ENCODE results near the gene CHID1.

CHID1 gene

DNA sequence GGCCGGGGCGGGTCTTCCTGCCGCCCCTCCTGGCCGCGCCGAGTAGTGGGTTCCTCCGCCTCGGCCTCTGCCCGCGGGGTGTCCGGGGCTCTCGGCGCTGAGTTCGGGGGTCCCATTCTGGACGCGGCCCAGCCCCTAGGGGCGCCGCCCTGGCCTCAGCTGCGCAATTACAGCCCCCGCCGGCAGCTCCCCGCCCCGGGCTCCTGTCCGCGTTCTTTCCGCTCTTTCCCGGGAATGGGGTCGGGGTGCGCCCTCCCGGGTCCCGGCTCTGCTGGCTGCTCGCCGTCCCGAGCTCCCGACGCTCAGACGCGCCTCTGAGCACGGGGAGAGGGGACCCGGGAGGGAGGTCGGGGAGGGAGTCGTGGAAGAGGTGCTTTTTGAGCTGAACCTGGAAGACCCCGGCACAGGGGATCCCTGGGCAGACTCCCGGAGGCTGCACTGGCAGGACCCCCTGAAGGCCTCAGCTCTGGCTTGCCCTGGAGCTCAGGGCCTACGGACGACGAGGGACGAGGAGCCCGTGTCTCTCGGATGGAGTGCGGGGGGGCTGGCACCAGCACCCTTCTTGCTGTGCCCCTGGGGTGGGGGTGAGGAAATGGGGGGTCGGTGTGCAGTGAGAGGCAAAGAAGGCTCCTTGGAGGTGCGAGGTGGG, 67.4 kb downstream of the CHID1 start:
- peak overlapping the region; percentile 74 for H4K91ac ChIP-seq (ENCODE audit: low read depth, low read length)
- peak overlapping the region; percentile 41 for H4K8ac ChIP-seq (ENCODE audit: low read depth, low read length)
- peak overlapping the region; percentile 35 for H2BK5ac ChIP-seq (ENCODE audit: low read depth, low read length, poor library complexity)
- H3K9me3 ChIP-seq (ENCODE audit: insufficient read depth, low read depth, low read length) = no peaks in the 10 kb centered on the region
- no CpG with 5 or more reads among the region's 53 CpGs for WGBS (ENCODE audit: extremely low coverage, insufficient coverage, insufficient read length)
- no peak overlapping the region for H4K12ac ChIP-seq (ENCODE audit: low read depth, low read length)
- DNase-seq = no peak
- peaks cover 19 to 25% of the 10 kb centered on the region in 2 experiments for H3K4me1 ChIP-seq (ENCODE audit: control insufficient read depth in 1 of 2, insufficient read depth in 2 of 2, low read length in 2 of 2)
- peak overlapping the region; percentile 71 for H3K9ac ChIP-seq (ENCODE audit: low read length)
- H3K14ac ChIP-seq (ENCODE audit: low read length) = peak overlapping the region; percentile 11
- H2AK5ac ChIP-seq (ENCODE audit: low read length) = no peak overlapping the region
- peaks cover 29 to 32% of the 10 kb centered on the region in 2 experiments for H3K36me3 ChIP-seq (ENCODE audit: control insufficient read depth in 1 of 2, insufficient read depth in 2 of 2, low read length in 2 of 2)
- peaks cover 10% of the 10 kb centered on the region for H3K79me2 ChIP-seq (ENCODE audit: control insufficient read depth, insufficient read depth, low read length, poor library complexity)
- peak overlapping the region; percentile 17 for H2AFZ ChIP-seq (ENCODE audit: insufficient read depth, low read length, poor library complexity)
- H3K23ac ChIP-seq (ENCODE audit: low read length) = no peak overlapping the region
- H3K4me3 ChIP-seq (ENCODE audit: low read depth, low read length) = peak overlapping the region; percentile 97
- H3K4me2 ChIP-seq (ENCODE audit: low read length) = peak overlapping the region; percentile 88
- peaks cover 13% of the 10 kb centered on the region for H3K79me1 ChIP-seq (ENCODE audit: low read length)
- peak overlapping the region; percentile 8 for H2BK120ac ChIP-seq (ENCODE audit: insufficient read depth, low read length, poor library complexity)
- H3K27me3 ChIP-seq (ENCODE audit: insufficient read depth, low read length) = no peaks in the 10 kb centered on the region
- peak overlapping the region; percentile 12 for H2BK12ac ChIP-seq (ENCODE audit: low read length)
- peak overlapping the region; percentile 36 for H3K18ac ChIP-seq (ENCODE audit: low read length)
- H3K27ac ChIP-seq (ENCODE audit: low read depth, low read length) = peak overlapping the region; percentile 92
- H3K4ac ChIP-seq (ENCODE audit: low read depth, low read length) = peak overlapping the region; percentile 11

DNA sequence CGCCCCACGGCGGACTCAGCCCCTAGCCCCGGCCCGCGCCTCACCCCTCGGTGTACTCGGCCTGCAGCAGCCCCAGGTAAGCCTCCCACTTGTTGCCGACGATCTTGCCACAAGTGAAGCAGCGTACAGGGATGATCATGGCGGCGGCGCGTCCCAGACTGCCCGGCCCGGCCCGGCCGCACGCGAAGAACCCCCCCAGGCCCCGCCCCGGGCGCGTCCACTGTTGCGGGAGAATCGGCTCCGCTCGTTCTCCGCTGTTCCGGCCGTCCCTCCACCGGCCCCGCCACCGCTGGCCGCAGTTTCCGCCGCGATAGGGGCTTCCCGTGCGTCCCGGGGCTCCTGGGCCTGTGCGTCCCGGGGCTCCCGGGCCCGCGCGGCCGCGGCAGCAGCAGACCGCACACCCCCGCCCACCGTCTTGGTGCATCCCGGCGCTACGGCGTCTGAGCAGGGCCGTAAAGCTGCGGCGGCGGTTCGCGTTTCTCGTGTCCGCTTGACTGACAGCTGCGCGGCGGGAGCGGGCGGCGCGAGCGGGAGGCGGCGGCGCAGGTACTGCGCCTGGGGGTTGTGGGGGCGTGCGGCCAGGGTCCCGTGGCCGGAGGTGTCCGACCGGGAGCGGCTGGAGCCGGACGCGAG, 68.1 kb downstream of the CHID1 start, which contains the start of the genes POLR2L and TSPAN4:
Gene POLR2L (minus strand): TSS at position 160 of the 633 bp plus-strand sequence. CDS start 21 bp downstream, at position 139.
Gene TSPAN4 (plus strand): TSS at position 483 of the 633 bp plus-strand sequence. CDS start 7,453 bp downstream, outside the sequence.
- H3K27ac ChIP-seq (ENCODE audit: low read depth, low read length) = peak within 1 kb of the TSS; percentile 92

DNA sequence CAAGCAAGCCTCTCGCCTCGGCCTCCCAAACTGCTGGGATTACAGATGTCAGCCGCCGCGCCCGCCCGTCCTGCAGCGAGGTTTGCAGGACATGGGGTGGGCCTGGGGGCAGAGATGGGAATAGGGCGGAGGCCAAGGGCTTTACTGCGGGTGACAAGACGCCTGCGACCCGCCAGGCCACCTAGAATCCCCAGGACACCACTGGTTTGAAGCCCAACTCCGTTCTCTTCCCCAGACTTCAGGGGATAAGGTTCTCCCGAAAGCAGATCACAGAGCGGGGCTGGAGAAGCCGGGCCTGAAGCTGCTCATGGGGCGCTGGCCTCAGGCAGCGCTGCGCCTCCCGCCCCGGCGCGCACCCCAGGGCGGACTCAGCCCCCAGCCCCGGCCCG, 68.6 kb downstream of the CHID1 start:
- Histone ChIP-seq H3K36me3 (ENCODE audit: control insufficient read depth in 1 of 2, insufficient read depth in 2 of 2, low read length in 2 of 2) (peaks cover 41 to 44% of the 10 kb centered on the region in 2 experiments), H3K23ac (ENCODE audit: low read length) (no peak overlapping the region), H3K4me2 (ENCODE audit: low read length) (peak overlapping the region; percentile 88), H3K9ac (ENCODE audit: low read length) (peak overlapping the region; percentile 91), H3K27me3 (ENCODE audit: insufficient read depth, low read length) (no peaks in the 10 kb centered on the region), H3K4me1 (ENCODE audit: control insufficient read depth in 1 of 2, insufficient read depth in 2 of 2, low read length in 2 of 2) (peaks cover 19 to 25% of the 10 kb centered on the region in 2 experiments), H2BK5ac (ENCODE audit: low read depth, low read length, poor library complexity) (peak overlapping the region; percentile 99), H3K27ac (ENCODE audit: low read depth, low read length) (peak overlapping the region; percentile 76), H3K14ac (ENCODE audit: low read length) (peak overlapping the region; percentile 68), H3K18ac (ENCODE audit: low read length) (peak overlapping the region; percentile 86), H2AFZ (ENCODE audit: insufficient read depth, low read length, poor library complexity) (peak overlapping the region; percentile 90), H3K4ac (ENCODE audit: low read depth, low read length) (peak overlapping the region; percentile 70), H3K4me3 (ENCODE audit: low read depth, low read length) (peak overlapping the region; percentile 97), H2AK5ac (ENCODE audit: low read length) (peak overlapping the region; percentile 44), H3K79me2 (ENCODE audit: control insufficient read depth, insufficient read depth, low read length, poor library complexity) (peaks cover 10% of the 10 kb centered on the region), H4K91ac (ENCODE audit: low read depth, low read length) (peak overlapping the region; percentile 99), H3K79me1 (ENCODE audit: low read length) (peaks cover 13% of the 10 kb centered on the region), H4K12ac (ENCODE audit: low read depth, low read length) (peak overlapping the region; percentile 76), H3K9me3 (ENCODE audit: insufficient read depth, low read depth, low read length) (no peaks in the 10 kb centered on the region), H4K8ac (ENCODE audit: low read depth, low read length) (peak overlapping the region; percentile 55), H2BK12ac (ENCODE audit: low read length) (no peak overlapping the region), H2BK120ac (ENCODE audit: insufficient read depth, low read length, poor library complexity) (no peak overlapping the region)
- no CpG with 5 or more reads among the region's 27 CpGs for WGBS (ENCODE audit: extremely low coverage, insufficient coverage, insufficient read length)
- peak in 1 of 2 donors; percentile 57 for DNase-seq

More for the DNA sequence above, 68.1 kb downstream of the CHID1 start, which contains the start of the genes POLR2L and TSPAN4:
- no CpG with 5 or more reads among the region's 87 CpGs for WGBS (ENCODE audit: extremely low coverage, insufficient coverage, insufficient read length)
- peak; percentile 71 to 92 for DNase-seq
- peak within 1 kb of the TSS; percentile 93 for H4K12ac ChIP-seq (ENCODE audit: low read depth, low read length)
- peak within 1 kb of the TSS; percentile 90 for H2AFZ ChIP-seq (ENCODE audit: insufficient read depth, low read length, poor library complexity)
- H2BK12ac ChIP-seq (ENCODE audit: low read length) = peak within 1 kb of the TSS; percentile 87
- peak within 1 kb of the TSS; percentile 44 for H2AK5ac ChIP-seq (ENCODE audit: low read length)
- no peak within 1 kb of the TSS for H3K23ac ChIP-seq (ENCODE audit: low read length)
- H3K4me1 ChIP-seq (ENCODE audit: control insufficient read depth in 1 of 2, insufficient read depth in 2 of 2, low read length in 2 of 2) = peaks cover 19 to 25% of the 10 kb centered on the region in 2 experiments
- H3K27me3 ChIP-seq (ENCODE audit: insufficient read depth, low read length) = no peaks in the 10 kb centered on the region
- H3K4ac ChIP-seq (ENCODE audit: low read depth, low read length) = peak within 1 kb of the TSS; percentile 84
- H4K91ac ChIP-seq (ENCODE audit: low read depth, low read length) = peak within 1 kb of the TSS; percentile 99
- H3K79me2 ChIP-seq (ENCODE audit: control insufficient read depth, insufficient read depth, low read length, poor library complexity) = peaks cover 10% of the 10 kb centered on the region
- peak within 1 kb of the TSS; percentile 100 for H2BK120ac ChIP-seq (ENCODE audit: insufficient read depth, low read length, poor library complexity)
- H3K36me3 ChIP-seq (ENCODE audit: control insufficient read depth in 1 of 2, insufficient read depth in 2 of 2, low read length in 2 of 2) = peaks cover 36 to 39% of the 10 kb centered on the region in 2 experiments
- H3K18ac ChIP-seq (ENCODE audit: low read length) = peak within 1 kb of the TSS; percentile 94
- H2BK5ac ChIP-seq (ENCODE audit: low read depth, low read length, poor library complexity) = peak within 1 kb of the TSS; percentile 99
- peak within 1 kb of the TSS; percentile 97 for H3K4me3 ChIP-seq (ENCODE audit: low read depth, low read length)
- peak within 1 kb of the TSS; percentile 88 for H3K4me2 ChIP-seq (ENCODE audit: low read length)
- peak within 1 kb of the TSS; percentile 93 for H3K9ac ChIP-seq (ENCODE audit: low read length)
- H3K14ac ChIP-seq (ENCODE audit: low read length) = peak within 1 kb of the TSS; percentile 97
- H3K79me1 ChIP-seq (ENCODE audit: low read length) = peaks cover 13% of the 10 kb centered on the region
- peak within 1 kb of the TSS; percentile 98 for H4K8ac ChIP-seq (ENCODE audit: low read depth, low read length)
- no peaks in the 10 kb centered on the region for H3K9me3 ChIP-seq (ENCODE audit: insufficient read depth, low read depth, low read length)

DNA sequence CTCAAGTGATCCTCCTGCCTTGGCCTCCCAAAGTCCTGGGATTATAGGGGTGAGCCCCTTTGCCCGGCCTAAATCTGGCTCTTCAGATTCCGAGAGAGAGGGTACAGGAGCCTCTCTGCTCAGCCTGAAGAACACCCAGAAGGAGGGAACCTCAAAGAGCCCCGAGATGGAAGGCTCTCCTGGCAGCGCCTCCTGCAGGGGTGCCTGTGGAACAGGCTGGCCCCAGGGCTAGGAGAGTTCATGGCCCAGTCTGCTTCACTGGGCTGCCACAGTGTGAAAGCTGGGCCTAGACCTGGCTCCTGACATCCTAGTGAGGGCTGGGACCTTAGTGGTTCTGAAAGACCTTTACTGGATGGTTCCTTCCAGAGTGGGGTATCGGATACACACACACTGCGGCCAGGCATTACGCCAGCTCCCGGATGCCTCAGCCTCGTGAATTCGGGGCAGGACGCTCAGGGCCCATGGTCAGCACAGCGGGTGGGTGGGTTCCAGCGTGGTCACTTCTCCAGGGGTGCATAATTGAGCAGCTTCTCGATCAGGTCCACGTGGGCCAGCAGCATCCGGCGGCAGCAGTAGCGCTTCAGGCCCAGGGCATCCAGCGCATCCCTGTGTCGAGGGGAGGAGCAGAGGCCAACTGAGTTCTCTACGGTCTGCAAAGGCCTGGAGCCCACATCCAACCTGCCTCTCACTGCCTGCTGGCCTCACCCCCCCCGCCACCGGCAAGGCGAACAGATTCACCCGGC, 70.6 kb downstream of the CHID1 start:
- Histone ChIP-seq H3K18ac (ENCODE audit: low read length) (no peak overlapping the region), H3K9ac (ENCODE audit: low read length) (no peak overlapping the region), H4K8ac (ENCODE audit: low read depth, low read length) (no peak overlapping the region), H3K79me1 (ENCODE audit: low read length) (peaks cover 13% of the 10 kb centered on the region), H3K4me2 (ENCODE audit: low read length) (no peak overlapping the region), H3K36me3 (ENCODE audit: control insufficient read depth in 1 of 2, insufficient read depth in 2 of 2, low read length in 2 of 2) (peaks cover 53 to 56% of the 10 kb centered on the region in 2 experiments), H3K4ac (ENCODE audit: low read depth, low read length) (no peak overlapping the region), H3K27ac (ENCODE audit: low read depth, low read length) (no peak overlapping the region), H4K12ac (ENCODE audit: low read depth, low read length) (no peak overlapping the region), H3K14ac (ENCODE audit: low read length) (no peak overlapping the region), H3K4me3 (ENCODE audit: low read depth, low read length) (no peak overlapping the region), H2AFZ (ENCODE audit: insufficient read depth, low read length, poor library complexity) (no peak overlapping the region), H3K27me3 (ENCODE audit: insufficient read depth, low read length) (no peaks in the 10 kb centered on the region), H2BK120ac (ENCODE audit: insufficient read depth, low read length, poor library complexity) (no peak overlapping the region), H2BK5ac (ENCODE audit: low read depth, low read length, poor library complexity) (no peak overlapping the region), H4K91ac (ENCODE audit: low read depth, low read length) (no peak overlapping the region), H2BK12ac (ENCODE audit: low read length) (no peak overlapping the region), H3K4me1 (ENCODE audit: control insufficient read depth in 1 of 2, insufficient read depth in 2 of 2, low read length in 2 of 2) (peaks cover 17 to 23% of the 10 kb centered on the region in 2 experiments), H3K9me3 (ENCODE audit: insufficient read depth, low read depth, low read length) (no peaks in the 10 kb centered on the region), H2AK5ac (ENCODE audit: low read length) (no peak overlapping the region), H3K79me2 (ENCODE audit: control insufficient read depth, insufficient read depth, low read length, poor library complexity) (peaks cover 10% of the 10 kb centered on the region), H3K23ac (ENCODE audit: low read length) (no peak overlapping the region)
- no peak for DNase-seq
- no CpG with 5 or more reads among the region's 25 CpGs for WGBS (ENCODE audit: extremely low coverage, insufficient coverage, insufficient read length)
